A549 (cell line): ENCODE measurements around the gene HBG2.

Experiments
- EP300 ChIP-seq, 2 experiments: fragments of >200 bp; sonication (Bioruptor Twin); formaldehyde crosslinking; IDR thresholded peaks; 2 replicates in 1 of 2; 3 replicates in 1 of 2; pipeline ENCODE4 v1.6.1; 2016 to 2017
- ESRRA ChIP-seq: fragments of 150-350 bp; IDR thresholded peaks from 2 replicates; pipeline ENCODE4 v1.6.1; 2014; ENCODE audit warnings: mild to moderate bottlenecking, low read length, borderline replicate concordance
- POLR2A ChIP-seq: IDR thresholded peaks from 2 replicates; pipeline ENCODE4 v1.6.1; 2012; ENCODE audit warnings: mild to moderate bottlenecking, low read length
- RFX5 ChIP-seq: fragments of 450-650 bp; IDR thresholded peaks from 2 replicates; pipeline ENCODE4 v1.7.1; 2014; ENCODE audit warnings: antibody characterized with exemption, mild to moderate bottlenecking, moderate library complexity
- TF ChIP-seq, protein P1 (sequence below): fragments of >200 bp; sonication (Bioruptor Twin); formaldehyde crosslinking; IDR thresholded peaks from 3 replicates; pipeline ENCODE4 v1.5.1; 2016
- TF ChIP-seq, protein P2 (sequence below): fragments of 200-600 bp; sonication (generic); IDR thresholded peaks from 2 replicates; pipeline ENCODE4 v1.6.1; 2016; ENCODE audit warnings: antibody characterized with exemption, mild to moderate bottlenecking, moderate library complexity

DNA sequence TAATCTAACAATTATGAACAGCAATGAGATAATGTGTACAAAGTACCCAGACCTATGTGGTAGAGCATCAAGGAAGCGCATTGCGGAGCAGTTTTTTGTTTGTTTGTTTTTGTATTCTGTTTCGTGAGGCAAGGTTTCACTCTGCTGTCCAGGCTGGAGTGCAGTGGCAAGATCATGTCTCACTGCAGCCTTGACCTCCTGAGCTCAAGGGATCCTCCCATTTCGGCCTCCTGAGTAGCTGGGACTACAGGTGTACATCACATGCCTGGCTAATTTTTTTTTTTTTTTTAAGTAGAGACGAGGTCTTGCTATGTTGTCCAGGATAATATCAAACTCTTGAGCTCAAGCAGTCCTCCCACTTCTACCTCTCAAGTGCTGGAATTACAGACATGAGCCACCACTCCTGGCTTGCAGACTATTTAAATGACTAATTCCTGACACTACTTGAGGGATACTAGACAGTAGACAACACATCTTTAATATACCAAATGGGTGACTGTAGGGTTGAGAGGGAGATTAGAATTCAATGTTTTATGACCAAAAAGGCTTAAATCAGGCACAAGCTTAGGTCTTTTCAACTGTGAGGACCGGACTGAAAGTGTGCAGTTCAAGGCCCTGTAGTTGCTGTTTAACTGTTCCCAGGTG, 34.4 kb upstream of the HBG2 start:
- no peak for TF ChIP-seq RFX5
- TF ChIP-seq, protein P1, sequence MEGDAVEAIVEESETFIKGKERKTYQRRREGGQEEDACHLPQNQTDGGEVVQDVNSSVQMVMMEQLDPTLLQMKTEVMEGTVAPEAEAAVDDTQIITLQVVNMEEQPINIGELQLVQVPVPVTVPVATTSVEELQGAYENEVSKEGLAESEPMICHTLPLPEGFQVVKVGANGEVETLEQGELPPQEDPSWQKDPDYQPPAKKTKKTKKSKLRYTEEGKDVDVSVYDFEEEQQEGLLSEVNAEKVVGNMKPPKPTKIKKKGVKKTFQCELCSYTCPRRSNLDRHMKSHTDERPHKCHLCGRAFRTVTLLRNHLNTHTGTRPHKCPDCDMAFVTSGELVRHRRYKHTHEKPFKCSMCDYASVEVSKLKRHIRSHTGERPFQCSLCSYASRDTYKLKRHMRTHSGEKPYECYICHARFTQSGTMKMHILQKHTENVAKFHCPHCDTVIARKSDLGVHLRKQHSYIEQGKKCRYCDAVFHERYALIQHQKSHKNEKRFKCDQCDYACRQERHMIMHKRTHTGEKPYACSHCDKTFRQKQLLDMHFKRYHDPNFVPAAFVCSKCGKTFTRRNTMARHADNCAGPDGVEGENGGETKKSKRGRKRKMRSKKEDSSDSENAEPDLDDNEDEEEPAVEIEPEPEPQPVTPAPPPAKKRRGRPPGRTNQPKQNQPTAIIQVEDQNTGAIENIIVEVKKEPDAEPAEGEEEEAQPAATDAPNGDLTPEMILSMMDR = no peak
- no peak for TF ChIP-seq POLR2A
- TF ChIP-seq EP300 (IDR thresholded peaks at IDR 0.05) = no peak
- no peak for TF ChIP-seq ESRRA
- TF ChIP-seq, protein P2, sequence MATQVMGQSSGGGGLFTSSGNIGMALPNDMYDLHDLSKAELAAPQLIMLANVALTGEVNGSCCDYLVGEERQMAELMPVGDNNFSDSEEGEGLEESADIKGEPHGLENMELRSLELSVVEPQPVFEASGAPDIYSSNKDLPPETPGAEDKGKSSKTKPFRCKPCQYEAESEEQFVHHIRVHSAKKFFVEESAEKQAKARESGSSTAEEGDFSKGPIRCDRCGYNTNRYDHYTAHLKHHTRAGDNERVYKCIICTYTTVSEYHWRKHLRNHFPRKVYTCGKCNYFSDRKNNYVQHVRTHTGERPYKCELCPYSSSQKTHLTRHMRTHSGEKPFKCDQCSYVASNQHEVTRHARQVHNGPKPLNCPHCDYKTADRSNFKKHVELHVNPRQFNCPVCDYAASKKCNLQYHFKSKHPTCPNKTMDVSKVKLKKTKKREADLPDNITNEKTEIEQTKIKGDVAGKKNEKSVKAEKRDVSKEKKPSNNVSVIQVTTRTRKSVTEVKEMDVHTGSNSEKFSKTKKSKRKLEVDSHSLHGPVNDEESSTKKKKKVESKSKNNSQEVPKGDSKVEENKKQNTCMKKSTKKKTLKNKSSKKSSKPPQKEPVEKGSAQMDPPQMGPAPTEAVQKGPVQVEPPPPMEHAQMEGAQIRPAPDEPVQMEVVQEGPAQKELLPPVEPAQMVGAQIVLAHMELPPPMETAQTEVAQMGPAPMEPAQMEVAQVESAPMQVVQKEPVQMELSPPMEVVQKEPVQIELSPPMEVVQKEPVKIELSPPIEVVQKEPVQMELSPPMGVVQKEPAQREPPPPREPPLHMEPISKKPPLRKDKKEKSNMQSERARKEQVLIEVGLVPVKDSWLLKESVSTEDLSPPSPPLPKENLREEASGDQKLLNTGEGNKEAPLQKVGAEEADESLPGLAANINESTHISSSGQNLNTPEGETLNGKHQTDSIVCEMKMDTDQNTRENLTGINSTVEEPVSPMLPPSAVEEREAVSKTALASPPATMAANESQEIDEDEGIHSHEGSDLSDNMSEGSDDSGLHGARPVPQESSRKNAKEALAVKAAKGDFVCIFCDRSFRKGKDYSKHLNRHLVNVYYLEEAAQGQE = no peak
